Stimulated activated CD4-positive, alpha-beta T cell treated with anti-CD3 and anti-CD28 coated beads, TNF-alpha, amount 100 ng/mL, for 1 hour (primary cell): ENCODE results near the gene TKTL1.
A peak's percentile ranks its signal among the peaks of the same experiment; 100 is the strongest.

Experiments used
- DNase-seq, 3 donors: peaks; one replicate each; pipeline ENCODE4 v3.0.0-alpha.2; 2020; ENCODE audit warnings: low read depth in 3 of 3, low spot score in 1 of 3

TKTL1 gene

DNA sequence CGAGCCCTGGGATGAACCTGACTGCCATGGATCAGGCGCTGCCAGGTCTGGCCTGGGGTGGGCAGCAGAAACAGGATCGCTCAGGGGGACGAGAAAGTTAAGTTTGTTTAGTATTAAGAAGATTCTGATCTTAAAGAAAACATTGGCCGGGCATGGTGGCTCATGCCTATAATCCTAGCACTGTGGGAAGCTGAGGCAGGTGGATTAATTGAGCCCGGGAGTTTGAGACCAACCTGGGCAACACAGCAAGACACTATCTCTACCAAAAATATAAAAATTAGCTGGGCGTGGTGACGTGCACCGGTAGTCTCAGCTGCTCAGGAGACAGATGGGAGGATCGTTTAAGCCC is 79.5 kb downstream of the TKTL1 start:
- no peak for DNase-seq

DNA sequence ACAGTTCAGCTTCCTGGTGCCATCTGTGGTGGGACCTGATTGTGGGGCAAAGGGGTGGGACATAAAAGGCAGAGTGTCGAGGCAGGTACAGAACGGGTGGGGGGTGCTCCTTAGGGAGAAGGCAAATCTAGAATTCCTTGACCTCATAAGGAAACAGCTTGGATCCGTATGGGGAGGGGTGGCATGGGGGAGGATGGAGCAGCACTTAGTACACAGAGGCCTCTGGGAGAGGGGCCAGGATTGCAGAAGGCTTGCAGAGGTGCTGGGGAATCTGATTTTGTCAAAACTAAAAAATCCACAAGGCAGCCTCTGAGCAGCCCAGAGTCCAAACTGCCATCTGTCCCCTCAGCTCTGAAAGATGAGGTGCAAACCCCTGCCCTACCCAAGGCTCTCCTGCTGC is 81.2 kb downstream of the TKTL1 start:
- DNase-seq, result no peak

DNA sequence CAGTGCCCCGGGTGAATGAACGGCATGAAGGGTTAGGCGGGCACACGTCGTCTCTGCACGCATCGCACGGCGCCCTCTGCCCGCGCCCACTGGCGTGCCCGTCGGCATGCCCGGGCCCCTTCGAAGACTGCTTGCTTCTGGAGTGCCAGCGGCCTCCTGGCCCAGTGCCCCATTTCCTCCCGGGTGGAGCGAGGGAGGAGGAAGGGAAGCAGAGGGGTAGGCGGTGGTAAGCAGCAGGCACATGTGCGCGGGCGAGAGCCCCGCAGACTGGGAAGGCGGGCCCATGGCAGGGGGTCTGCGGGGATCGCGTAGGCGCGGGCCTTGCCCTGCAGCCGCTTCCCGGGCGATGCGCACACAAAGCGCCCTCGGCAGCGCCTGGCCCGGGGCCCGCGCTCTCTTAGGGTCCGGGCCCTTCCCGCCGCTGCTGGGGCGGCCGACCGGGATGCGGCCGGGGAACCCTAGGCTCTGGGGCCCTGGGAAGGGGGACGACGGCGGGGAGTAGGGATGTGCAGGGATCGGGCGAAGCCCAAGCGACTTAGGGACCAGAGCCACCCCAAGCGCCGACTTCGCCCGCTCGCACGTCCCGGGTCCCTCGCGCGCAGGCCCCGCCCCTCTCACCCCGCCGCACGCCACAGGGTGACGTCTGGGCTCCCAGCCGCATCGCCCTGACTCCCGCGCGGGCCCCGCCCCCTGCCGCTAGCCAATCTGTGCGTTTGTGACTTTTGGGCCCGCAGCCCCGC is 82.6 kb downstream of the TKTL1 start:
- no peak for DNase-seq

DNA sequence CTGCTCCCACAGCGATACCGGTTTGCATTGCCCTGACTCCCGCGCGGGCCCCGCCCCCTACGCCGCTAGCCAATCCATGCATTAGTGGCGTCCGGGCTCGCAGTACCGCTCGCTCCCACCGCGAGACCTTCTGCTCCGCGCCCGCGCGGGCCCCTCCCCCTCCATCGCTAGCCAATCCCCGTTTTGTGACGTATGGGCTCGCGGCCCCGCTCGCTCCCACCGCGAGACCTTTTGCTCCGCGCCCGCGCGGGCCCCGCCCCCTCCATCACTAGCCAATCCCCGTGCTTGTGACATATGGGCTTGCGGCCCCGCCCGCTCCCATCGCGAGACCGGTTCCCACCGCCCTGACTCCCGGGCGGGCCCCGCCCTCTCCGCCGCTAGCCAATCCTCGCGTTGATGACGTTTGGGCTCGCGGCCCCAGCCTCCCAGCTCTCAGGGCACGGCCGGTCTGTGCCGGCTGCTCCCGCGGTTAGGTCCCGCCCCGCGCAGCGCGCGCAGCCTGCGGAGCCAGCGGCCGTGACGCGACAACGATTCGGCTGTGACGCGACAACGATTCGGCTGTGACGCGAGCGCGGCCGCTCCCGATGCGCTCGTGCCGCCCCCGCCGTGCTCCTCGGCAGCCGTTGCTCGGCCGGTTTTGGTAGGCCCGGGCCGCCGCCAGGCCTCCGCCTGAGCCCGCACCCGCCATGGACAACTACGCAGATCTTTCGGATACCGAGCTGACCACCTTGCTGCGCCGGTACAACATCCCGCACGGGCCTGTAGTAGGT is 83.4 kb downstream of the TKTL1 start, which contains the start of gene EMD:
Gene EMD (plus strand): TSS at position 497 of the 770 bp plus-strand sequence. CDS start 190 bp downstream, at position 687.
- peak; percentile 87 to 94 (median 93) for DNase-seq

DNA sequence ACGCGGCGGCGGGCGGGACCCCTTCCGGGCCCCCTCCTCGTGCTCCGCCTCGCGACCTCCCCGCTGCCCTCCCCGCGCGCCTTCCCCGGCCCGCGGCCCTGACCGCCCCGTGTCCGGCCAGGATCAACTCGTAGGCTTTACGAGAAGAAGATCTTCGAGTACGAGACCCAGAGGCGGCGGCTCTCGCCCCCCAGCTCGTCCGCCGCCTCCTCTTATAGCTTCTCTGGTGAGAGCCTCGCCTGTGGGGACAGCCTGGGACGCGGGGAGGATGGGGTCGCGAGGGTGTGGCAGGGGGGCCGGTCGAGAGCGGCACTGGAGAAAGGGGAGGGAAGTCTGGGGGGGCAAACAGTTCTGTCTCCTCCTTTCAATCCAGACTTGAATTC is 84.0 kb downstream of the TKTL1 start:
- no peak for DNase-seq
